H54 (cell line): Measurements from ENCODE around the gene ECI1.

Experiments used
- DNase-seq: peaks from one replicate; pipeline ENCODE4 v3.0.0; 2011; ENCODE audit warnings: low spot score, mixed read lengths; ENCODE audit not compliant: insufficient read length
- FAIRE-seq: peaks from 3 replicates; lab custom pipeline; 2011; peaks lifted over from hg19 to GRCh38; lab: Jason Lieb, UNC
- POLR2A ChIP-seq: IDR thresholded peaks from 2 replicates; pipeline ENCODE4 v1.6.1; 2011; ENCODE audit warnings: low read depth, mild to moderate bottlenecking, low read length

ECI1 gene

DNA sequence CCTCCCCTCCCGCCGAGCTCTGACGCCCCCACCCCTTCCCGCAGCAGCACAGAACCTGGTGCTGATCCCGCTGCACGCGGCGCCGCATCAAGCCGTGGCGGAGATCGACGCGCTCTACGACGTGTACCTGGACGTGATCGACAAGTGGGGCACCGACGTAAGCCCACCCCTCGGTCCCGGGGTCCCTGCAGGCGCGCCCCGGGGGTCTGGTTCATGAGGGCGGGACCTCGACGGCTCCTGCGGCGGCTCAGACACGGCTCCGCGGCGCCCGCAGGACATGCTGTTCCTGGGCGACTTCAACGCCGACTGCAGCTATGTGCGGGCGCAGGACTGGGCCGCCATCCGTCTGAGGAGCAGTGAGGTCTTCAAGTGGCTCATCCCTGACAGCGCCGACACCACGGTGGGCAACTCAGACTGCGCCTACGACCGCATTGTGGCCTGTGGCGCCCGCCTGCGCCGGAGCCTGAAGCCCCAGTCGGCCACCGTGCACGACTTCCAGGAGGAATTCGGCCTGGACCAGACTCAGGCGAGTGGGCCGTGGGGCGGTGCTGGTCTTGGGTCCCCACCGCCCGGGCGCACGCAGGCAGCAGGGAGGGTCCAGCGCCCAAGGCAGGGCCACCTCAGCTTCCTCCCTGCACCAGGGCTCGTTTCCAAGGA lies 13.8 kb downstream of the ECI1 start:
- FAIRE-seq (no peak), DNase-seq (no peak)
- TF ChIP-seq POLR2A = no peak

DNA sequence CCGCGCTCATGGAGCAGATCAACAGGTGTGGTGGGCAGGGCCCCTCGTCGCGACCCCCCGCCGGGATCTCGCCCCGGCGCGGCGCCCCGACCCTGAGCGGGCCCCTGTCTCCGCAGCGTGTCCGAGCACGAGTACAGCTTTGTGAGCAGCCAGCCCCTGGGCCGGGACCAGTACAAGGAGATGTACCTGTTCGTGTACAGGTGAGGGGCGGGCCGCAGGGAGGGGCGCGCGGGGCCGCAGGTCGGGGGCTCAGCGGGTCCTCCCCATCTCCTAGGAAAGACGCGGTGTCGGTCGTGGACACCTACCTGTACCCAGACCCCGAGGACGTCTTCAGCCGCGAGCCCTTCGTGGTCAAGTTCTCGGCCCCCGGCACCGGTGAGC lies 14.3 kb downstream of the ECI1 start:
- no peak for FAIRE-seq
- TF ChIP-seq POLR2A = no peak
- no peak for DNase-seq

DNA sequence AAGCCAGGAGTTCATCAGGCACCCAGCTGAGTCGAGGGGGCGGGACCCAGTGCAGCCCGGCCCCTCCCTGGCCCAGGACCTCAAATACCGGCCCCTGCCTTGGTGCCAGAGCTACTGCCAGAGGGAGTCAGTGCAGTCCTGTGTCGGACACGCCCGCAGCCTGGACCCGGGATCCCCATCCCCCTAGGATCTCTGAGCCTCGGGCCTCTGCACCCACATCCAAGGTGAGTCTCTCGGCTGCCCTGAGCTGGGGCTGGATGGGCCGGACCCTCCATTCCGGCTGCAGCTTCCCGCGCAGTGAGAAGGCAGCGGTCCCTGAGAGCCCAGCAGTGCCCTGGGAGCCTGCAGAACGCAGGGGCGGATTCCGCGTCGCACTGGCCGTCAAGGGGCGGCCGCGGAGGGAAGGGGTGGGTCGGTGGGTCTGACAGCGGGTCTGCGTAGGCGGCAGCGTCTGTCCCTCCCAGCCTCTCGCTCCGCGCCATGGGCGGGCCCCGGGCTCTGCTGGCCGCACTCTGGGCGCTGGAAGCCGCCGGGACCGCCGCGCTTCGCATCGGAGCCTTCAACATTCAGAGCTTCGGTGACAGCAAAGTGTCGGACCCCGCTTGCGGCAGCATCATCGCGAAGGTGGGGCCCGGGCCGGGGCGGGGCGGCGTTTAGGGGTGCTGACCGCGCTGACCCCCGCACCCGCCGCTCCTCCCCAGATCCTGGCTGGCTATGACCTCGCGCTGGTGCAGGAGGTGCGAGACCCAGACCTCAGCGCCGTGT lies 14.9 kb downstream of the ECI1 start, which contains the start of gene DNASE1L2:
DNASE1L2 (plus strand) TSS at position 108 of the 765 bp plus-strand sequence; CDS start at position 481, 373 bp downstream.
- FAIRE-seq = no peak
- TF ChIP-seq POLR2A = no peak
- DNase-seq = no peak

DNA sequence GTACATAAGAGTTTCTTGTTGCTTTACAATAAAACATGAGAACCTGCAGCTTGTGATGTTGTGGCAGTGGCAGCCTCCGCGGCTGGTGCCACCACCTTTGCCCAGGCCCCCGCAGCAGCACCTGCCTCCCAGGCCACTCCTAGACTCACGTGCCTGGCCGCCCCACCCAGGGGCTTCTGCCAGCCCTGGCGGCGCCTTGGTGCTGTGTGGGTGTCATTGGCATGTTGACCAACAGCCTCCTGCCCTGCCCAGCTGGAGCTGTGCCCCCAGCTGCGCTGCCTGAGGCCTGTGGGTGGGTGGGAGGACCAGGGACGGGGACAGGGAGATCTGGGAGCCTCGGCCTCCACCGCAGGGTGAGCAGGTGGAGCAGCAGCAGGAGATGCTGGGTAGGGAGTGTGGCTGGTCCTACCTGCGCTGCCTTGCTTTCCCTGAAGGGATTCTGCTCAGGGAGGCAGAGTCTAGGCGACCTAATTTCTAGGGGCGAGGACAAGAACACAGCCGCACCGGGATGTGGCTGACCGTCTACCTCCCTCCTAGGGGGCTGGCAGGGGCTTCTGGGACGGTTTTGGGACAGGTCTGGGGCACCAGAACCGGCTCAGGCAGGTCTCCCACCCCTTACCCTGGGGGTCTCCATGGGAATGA lies 15.6 kb downstream of the ECI1 start:
- FAIRE-seq = no peak
- no peak for DNase-seq
- no peak for TF ChIP-seq POLR2A

DNA sequence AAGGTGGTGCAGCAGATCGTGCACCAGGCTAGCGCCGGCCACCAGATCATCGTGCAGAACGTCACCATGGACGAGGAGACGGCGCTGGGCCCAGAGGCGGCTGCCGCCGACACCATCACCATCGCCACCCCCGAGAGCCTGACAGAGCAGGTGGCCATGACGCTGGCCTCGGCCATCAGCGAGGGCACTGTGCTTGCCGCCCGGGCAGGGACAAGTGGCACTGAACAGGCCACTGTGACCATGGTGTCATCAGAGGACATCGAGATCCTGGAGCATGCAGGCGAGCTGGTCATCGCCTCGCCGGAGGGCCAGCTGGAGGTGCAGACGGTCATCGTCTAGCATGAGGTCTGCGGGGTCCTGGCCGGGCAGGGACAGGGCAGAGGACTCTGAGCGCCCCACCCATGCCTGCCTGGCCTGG lies 16.1 kb downstream of the ECI1 start:
- no peak for TF ChIP-seq POLR2A
- FAIRE-seq (no peak), DNase-seq (no peak)

DNA sequence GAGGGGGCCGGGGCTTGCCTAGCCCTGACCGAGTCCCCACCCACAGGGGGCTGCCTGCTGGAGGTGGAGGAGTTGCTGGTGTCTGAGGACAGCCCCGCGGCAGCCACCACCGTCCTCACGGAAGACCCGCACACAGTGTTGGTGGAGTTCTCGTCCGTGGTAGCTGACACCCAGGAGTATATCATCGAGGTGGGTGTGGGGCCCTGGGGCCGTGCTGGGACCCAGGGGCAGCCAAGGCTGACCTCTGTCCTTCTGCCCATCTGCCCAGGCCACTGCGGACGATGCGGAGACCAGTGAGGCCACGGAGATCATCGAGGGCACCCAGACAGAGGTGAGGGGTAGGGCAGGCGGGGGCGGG lies 16.6 kb downstream of the ECI1 start:
- no peak for TF ChIP-seq POLR2A
- DNase-seq (no peak), FAIRE-seq (no peak)

DNA sequence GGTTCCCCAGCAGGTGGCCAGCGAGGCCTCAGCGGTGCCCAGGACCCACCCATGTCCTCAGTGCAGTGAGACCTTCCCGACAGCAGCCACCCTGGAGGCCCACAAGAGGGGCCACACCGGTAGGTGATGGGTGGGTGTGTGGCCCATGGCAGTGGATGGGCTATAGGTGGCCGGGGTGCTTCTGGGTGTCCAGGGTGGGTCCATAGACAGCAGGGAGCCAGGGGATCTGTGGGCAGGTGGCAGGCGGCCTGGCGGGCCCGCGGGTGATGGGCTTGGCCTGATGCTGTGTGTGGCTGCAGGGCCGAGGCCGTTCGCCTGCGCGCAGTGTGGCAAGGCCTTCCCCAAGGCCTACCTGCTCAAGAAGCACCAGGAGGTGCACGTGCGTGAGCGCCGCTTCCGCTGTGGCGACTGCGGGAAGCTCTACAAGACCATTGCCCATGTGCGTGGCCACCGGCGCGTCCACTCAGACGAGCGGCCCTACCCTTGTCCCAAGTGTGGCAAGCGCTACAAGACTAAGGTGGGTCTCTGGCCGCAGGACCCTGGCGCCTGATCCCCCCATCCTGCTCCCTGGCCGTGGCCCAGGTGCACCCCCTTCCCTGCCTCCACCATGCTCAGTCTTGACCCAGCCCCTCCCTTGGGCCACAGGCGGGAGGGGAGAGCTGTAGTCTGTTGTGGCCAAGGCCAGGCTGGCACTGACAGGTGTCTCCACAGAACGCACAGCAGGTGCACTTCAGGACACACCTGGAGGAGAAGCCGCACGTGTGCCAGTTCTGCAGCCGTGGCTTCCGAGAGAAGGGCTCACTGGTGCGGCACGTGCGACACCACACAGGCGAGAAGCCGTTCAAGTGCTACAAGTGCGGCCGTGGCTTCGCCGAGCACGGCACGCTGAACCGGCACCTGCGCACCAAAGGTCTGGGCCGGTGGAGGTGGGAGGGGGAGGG lies 17.2 kb downstream of the ECI1 start:
- no peak for FAIRE-seq
- no peak for TF ChIP-seq POLR2A
- DNase-seq = no peak

DNA sequence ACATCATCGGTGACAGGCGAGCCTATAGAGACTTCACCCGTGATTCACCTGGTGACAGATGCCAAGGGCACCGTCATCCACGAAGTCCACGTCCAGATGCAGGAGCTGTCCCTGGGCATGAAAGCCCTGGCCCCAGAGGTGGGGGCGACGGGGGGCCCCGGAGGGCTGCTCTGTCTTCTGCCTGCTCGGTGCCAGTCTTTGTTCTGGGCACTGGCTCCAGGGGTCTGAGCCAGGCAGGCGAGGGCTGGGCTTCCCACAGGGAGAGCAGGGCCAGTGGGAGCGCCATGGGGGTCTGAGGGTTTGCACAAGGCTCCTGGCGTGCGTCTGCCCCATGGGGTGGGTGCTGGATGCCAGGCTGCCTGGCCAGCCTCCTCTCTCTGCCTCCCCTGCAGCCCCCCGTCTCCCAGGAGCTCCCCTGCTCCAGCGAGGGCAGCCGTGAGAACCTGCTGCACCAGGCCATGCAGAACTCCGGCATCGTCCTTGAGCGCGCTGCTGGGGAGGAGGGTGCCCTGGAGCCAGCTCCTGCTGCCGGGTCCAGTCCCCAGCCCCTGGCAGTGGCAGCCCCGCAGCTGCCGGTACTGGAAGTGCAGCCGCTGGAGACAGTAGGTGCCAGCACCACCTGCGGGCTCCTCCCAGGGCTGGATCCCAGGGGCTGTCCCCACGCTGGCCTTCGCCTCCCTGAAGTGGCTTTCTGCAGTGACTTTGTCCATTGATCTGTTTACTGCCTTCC lies 18.2 kb downstream of the ECI1 start:
- no peak for DNase-seq
- FAIRE-seq = no peak
- no peak for TF ChIP-seq POLR2A

DNA sequence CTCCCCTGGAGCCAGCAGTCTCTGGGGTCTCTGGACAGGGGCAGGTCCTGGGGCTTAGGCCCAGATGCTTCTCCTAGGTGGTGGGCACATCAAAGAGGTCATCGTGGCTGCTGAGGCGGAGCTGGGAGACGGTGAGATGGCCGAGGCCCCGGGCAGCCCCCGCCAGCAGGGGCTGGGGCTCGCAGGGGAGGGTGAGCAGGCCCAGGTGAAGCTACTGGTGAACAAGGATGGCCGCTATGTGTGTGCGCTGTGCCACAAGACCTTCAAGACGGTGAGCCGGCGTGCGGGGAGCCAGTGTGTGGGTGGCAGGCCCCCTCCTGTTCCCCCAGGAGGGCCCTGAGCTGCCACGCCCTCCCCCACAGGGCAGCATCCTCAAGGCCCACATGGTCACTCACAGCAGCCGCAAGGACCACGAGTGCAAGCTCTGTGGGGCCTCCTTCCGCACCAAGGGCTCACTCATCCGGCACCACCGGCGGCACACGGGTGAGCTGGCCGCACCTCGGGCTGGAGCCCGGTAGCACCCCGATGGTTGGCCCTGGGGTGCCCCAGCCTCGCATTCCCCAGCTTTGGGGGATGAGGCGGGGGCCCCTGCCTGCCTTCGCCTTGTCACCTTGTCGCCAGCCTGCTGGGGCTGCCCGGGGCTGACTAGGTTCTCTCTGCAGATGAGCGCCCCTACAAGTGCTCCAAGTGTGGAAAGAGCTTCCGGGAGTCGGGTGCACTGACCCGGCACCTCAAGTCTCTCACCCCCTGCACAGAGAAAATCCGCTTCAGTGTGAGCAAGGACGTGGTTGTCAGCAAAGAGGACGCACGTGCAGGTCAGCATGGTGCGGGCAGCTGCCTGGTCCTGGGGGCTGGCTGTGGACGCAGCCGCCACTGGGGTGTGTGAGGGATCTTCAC lies 19.0 kb downstream of the ECI1 start:
- DNase-seq (no peak), FAIRE-seq (no peak)
- no peak for TF ChIP-seq POLR2A

DNA sequence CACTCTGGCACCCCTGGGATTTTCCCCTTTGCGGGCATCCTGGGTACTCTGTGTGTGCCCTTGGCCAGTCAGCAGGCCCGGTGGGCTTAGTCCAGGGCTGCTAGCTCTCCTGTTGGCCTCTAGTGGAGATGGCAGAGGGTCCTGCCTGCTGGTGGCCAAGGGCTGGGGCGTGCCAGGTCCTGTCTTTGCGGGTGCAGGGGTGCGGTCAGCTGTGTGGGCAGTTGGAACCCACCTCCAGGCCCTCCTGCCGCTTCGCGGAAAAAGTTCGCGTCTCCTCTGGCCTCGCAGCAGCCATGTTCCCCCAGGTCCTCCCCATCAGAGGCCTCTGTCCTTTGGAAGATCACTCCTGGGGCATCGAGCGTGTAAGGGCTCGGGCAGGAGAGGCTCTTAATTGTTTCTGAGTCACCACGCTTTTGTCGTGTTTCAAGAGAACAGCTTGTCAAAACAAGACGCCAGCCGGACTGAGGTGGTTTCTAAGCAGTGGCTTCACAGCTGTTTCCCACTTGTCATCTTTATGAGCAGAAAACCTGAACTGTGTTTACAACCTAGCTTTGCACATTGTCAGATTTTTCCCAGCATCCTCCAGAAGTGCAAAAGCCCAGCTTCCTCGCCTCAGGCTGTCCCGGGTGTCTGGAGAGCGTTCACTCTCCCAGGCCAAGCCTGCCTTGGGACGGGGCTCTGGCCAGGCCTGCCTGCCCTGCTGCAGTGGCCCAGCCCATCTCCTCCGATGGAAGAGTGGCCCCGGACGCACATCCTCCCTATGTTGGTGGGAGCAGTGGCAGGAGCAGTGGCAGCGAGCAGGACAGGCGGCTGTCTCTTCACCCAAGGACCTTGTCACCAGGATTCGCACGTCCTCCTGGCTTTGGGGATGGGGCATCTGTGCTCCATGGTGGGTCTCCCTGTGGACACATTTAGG lies 20.1 kb downstream of the ECI1 start:
- FAIRE-seq = no peak
- no peak for DNase-seq
- no peak for TF ChIP-seq POLR2A

DNA sequence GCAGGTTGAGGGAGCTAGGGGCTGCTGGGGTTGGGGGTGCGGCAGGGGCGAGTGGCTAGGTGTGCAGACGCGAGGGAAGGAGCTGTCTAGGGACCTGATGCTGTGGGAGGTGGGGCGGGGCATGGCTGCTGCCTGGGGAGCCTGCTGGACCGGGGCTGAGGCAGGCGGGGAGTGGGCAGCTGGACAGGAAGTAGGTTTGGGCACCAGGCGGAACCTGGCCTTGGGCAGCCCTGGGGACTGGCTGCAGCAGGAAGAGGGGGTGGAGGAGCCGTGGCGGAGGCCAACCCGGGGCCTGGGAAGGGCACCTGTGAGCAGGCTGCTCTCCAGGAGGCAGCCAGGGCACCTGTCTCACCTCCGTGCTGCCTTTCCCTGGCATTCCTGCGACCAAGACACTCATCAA lies 21.0 kb downstream of the ECI1 start:
- DNase-seq = no peak
- FAIRE-seq = no peak
- TF ChIP-seq POLR2A = no peak
